ENCODE measurements around the gene TBC1D17. TPM values are rescaled to one million over a fixed set of nuclear protein-coding genes. Genes with fewer than 3 reads are reported as not detected.
A peak's percentile ranks its signal among the peaks of the same experiment; 100 is the strongest.

Gene TBC1D17
- total RNA-seq (2014; rRNA removed; shearing (Covaris generic)), result 10.2 and 12.6 TPM in 2 replicates

DNA sequence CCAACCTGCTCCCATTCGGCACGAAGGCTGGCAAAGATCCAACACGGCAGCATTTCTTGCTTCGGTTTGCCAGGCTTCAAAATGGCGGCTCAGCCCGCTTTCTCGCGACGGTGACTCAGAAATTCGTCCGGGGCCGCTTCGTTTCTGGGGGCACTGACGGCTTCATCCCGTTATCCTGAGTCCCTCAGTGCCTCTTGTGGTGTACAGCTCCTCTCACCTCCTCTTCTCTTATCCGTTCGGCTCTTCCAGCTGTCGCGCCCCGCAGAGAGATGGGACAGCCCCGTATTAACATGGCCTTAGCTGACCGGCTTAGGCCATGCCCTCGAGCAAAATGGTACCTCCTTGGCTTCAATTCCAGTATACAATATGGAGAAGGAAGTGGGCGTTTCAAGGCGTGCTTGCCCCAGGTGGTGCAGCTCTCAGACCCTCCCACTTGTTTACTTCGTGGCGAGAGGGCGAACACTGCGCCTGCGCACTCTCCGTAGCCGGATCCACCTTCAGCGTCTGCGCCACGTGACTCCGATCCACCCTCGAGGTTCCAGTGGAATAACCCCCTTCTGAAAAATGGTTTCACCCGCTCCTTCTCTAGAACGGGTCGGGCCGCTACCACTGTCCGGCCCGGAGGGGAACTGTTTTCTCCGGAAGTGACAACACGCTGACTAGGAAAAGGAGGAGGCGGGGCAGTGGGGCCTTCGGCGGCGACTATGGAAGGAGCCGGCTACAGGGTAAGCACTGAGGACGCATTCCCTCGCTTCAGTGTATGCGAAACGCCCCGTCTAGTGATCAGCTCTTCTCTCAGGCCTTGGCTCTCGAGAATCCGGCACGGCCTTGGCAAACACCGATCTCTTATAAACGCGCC lies at the start of gene TBC1D17, which contains the start of gene AKT1S1:
Gene TBC1D17, plus strand, starts transcription at position 683 of the 859 bp plus-strand sequence. Its CDS starts 22 bp downstream, at position 705.
Gene AKT1S1, minus strand, starts transcription at position 336 of the 859 bp plus-strand sequence. CDS start 4,060 bp downstream, outside the sequence.
- H3K4me3 ChIP-seq (ENCODE audit: insufficient read depth, low read depth, low read length), result peak within 1 kb of the TSS; percentile 99
- H3K27me3 ChIP-seq (ENCODE audit: control insufficient read depth, insufficient read depth, low read length), result no peaks in the 10 kb centered on the region
- peaks cover 23% of the 10 kb centered on the region for H3K36me3 ChIP-seq (replicated peaks; ENCODE audit: control insufficient read depth, insufficient read depth, low read length)
- DNase-seq, result peak; percentile 96

DNA sequence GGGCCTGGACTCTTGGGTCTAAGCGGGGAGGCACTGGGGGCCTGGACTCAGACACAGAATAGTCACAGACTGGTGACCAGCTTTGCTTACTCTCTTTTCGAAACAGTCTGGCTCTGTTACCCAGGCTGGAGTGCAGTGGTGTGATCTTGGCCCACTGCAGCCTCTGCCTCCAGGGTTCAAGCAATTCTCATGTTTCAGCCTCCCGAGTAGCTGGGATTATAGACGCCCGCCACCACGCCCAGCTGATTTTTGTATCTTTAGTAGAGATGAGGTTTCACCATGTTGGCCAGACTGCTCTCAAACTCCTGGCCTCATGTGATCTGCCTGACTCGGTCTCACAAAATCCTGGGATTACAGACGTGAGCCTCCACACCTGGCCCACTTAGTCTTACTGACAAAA lies 48.3 kb upstream of the TBC1D17 start:
- no peak for DNase-seq
- no peak overlapping the region for H3K4me3 ChIP-seq (ENCODE audit: insufficient read depth, low read depth, low read length)
- no peaks in the 10 kb centered on the region for H3K27me3 ChIP-seq (ENCODE audit: control insufficient read depth, insufficient read depth, low read length)
- peaks cover 9% of the 10 kb centered on the region for H3K36me3 ChIP-seq (replicated peaks; ENCODE audit: control insufficient read depth, insufficient read depth, low read length)

DNA sequence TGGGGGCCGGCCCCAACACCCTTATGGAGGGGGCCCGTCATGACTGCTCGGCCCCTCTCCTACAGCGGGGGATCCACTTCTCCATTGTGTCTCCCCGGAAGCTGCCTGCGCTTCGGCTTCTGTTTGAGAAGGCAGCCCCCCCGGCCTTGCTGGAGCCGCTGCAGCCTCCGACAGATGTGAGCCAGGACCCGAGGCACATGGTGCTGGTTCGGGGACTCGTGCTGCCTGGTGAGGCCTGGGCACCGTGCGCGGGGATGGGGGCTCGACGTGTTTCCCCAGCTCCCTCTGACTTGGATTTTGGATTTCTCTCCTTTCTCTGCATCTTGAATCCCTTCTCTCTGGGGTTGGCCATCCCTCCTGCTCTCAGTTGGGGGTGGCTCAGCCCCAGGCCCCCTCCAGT lies 47.8 kb upstream of the TBC1D17 start:
- no peak for DNase-seq
- H3K4me3 ChIP-seq (ENCODE audit: insufficient read depth, low read depth, low read length), result no peak overlapping the region
- peaks cover 12% of the 10 kb centered on the region for H3K36me3 ChIP-seq (replicated peaks; ENCODE audit: control insufficient read depth, insufficient read depth, low read length)
- H3K27me3 ChIP-seq (ENCODE audit: control insufficient read depth, insufficient read depth, low read length), result no peaks in the 10 kb centered on the region

DNA sequence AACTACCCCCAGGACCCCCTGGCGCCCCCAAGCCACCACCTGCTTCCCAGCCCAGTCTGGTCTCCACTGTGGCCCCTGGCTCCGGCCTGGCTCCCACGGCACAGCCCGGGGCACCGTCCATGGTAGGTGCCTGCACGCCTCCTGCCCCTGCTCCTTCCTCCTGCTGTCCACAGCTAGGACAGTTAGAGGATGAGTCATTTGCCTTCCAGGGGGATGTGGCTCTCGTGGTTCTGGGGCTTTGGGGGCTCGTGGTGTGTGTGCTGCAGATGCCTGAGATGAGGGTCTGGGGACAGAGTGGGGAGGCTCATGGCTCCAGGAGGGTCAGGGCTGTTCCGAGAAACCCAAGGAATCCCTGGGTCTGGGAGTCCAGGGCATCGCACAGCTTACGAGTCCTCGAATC lies 46.7 kb upstream of the TBC1D17 start:
- H3K36me3 ChIP-seq (replicated peaks; ENCODE audit: control insufficient read depth, insufficient read depth, low read length), result peaks cover 15% of the 10 kb centered on the region
- H3K27me3 ChIP-seq (ENCODE audit: control insufficient read depth, insufficient read depth, low read length), result no peaks in the 10 kb centered on the region
- peak; percentile 47 for DNase-seq

DNA sequence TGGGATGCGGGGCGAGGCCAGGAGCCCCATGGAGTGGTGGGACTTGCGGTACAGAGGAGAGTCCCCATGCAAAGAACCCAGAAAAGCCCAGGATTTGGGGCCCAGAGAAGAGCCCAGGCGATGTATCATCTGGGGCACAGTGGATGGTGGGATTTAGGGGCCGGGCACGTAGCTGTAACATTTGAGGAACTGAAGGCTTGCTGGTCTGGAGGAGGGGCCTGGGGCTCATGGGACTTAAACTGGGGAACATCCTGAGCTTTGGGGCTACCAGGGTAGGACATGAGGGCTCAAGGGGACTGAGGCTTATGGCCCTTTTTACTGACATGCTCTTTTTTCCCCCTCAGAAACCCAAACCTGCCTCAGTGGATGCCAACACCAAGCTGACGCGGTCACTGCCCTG lies 45.9 kb upstream of the TBC1D17 start:
- H3K27me3 ChIP-seq (ENCODE audit: control insufficient read depth, insufficient read depth, low read length), result no peaks in the 10 kb centered on the region
- peak; percentile 38 for DNase-seq
- peaks cover 18% of the 10 kb centered on the region for H3K36me3 ChIP-seq (replicated peaks; ENCODE audit: control insufficient read depth, insufficient read depth, low read length)
- no peak overlapping the region for H3K4me3 ChIP-seq (ENCODE audit: insufficient read depth, low read depth, low read length)

More for the DNA sequence above, 46.7 kb upstream of the TBC1D17 start:
- no peak overlapping the region for H3K4me3 ChIP-seq (ENCODE audit: insufficient read depth, low read depth, low read length)

DNA sequence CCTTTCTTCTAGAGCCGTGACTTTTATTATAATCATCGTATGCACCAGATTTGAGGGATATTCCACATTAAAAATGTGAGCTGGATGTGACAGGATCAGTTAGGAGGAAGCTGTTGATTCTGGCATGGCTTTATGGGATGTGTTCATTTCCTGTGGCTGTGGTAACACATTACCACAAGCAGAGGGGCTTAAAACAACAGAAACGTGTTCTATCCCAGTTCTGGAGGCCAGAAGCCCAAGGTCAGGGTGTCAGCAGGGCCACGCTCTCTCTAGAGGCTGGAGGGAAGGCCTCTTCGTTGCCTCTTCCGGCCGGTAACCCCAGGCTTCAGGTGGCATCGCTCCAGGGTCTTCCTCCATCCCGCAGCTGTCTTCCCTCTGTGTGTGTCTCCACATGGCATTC lies 44.9 kb upstream of the TBC1D17 start:
- peaks cover 18% of the 10 kb centered on the region for H3K36me3 ChIP-seq (replicated peaks; ENCODE audit: control insufficient read depth, insufficient read depth, low read length)
- no peak for DNase-seq
- H3K27me3 ChIP-seq (ENCODE audit: control insufficient read depth, insufficient read depth, low read length), result no peaks in the 10 kb centered on the region
- no peak overlapping the region for H3K4me3 ChIP-seq (ENCODE audit: insufficient read depth, low read depth, low read length)

DNA sequence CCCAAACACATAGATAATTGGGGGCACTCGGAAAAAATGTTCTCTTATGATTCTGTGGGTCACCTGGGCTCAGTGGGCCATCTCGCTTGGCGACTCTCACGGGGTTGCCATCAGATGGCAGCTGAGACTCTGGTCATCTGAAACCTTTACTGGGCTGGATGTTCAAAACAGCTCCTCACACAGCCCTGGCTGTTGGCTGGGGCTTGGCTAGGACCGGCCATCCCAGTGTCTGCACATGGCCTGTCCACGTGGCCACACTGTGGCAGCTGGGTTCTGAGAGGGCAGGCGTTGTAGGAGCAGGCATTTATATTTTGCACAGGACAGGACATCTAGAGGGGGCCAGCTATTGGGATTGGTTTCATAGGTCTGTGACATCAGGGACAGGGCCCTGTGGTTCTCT lies 43.9 kb upstream of the TBC1D17 start:
- DNase-seq, result no peak
- Histone ChIP-seq H3K27me3 (ENCODE audit: control insufficient read depth, insufficient read depth, low read length) (no peaks in the 10 kb centered on the region), H3K4me3 (ENCODE audit: insufficient read depth, low read depth, low read length) (no peak overlapping the region), H3K36me3 (replicated peaks; ENCODE audit: control insufficient read depth, insufficient read depth, low read length) (peaks cover 21% of the 10 kb centered on the region)

DNA sequence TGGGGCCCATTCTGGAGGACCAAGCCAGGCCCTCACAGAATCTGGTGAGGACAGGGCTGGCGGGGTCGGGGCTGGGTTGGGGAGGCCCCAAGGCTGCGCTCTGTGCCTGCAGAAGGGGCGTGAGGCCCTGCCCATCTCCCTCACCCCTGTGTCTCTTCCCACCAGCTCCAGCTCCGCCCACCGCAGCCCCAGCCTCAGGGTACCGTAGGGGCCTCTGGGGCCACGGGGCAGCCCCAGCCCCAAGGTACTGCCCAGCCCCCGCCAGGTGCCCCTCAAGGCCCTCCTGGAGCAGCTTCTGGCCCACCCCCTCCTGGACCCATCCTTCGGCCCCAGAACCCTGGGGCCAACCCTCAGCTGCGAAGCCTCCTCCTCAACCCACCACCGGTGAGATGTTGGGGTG lies 41.9 kb upstream of the TBC1D17 start:
- peak; percentile 49 for DNase-seq
- Histone ChIP-seq H3K4me3 (ENCODE audit: insufficient read depth, low read depth, low read length) (no peak overlapping the region), H3K36me3 (replicated peaks; ENCODE audit: control insufficient read depth, insufficient read depth, low read length) (peaks cover 26% of the 10 kb centered on the region), H3K27me3 (ENCODE audit: control insufficient read depth, insufficient read depth, low read length) (no peaks in the 10 kb centered on the region)

DNA sequence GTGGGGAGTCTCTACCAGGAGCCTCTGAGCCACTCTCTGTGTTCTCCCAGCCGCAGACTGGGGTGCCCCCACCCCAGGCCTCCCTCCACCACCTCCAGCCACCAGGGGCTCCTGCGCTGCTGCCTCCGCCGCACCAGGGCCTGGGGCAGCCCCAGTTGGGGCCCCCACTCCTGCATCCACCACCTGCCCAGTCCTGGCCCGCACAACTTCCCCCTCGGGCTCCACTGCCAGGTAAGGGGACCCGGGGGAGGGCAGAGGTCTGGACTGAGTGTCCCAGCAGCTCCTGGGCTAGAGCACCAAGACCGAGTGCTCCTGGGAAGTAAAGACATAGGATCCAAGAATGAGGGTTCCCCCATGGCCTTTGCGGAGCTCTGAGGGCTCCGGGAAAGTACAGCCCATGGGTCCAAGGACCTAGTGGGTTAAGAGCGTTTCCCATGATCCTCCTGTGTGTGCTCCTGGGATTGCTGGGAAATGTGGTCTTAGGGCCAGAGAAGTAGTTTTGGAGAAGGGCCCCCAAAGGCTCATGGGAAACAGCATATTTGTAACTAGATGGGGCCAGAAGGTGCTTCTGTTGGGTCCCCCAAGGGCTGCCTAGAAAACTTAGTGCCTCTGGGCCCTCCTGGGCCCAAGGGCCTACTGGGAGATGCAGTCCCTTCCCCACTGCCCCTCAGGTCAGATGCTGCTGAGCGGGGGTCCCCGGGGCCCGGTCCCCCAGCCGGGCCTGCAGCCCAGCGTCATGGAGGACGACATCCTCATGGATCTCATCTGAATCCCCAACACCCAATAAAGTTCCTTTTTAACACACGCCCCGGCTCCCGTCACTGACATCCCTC lies 41.1 kb upstream of the TBC1D17 start:
- peak; percentile 57 for DNase-seq
- Histone ChIP-seq H3K36me3 (replicated peaks; ENCODE audit: control insufficient read depth, insufficient read depth, low read length) (peaks cover 25% of the 10 kb centered on the region), H3K4me3 (ENCODE audit: insufficient read depth, low read depth, low read length) (no peak overlapping the region), H3K27me3 (ENCODE audit: control insufficient read depth, insufficient read depth, low read length) (no peaks in the 10 kb centered on the region)

DNA sequence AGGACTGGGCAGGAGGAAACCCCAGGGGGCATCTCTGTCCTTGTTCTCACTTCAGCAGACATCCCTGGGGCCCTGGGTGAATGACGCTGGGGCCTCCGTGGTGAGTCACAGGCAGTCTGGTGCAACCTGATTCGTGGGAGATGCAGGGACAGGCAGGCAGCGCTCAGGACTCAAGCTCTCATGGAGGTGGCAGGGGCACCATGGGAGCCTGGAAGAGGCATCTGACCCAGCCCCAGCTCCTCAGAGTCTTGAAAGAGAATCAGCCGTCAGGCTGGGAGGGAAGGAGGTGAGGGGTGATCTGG lies 40.5 kb upstream of the TBC1D17 start:
- Histone ChIP-seq H3K4me3 (ENCODE audit: insufficient read depth, low read depth, low read length) (no peak overlapping the region), H3K27me3 (ENCODE audit: control insufficient read depth, insufficient read depth, low read length) (no peaks in the 10 kb centered on the region), H3K36me3 (replicated peaks; ENCODE audit: control insufficient read depth, insufficient read depth, low read length) (peaks cover 25% of the 10 kb centered on the region)
- no peak for DNase-seq

DNA sequence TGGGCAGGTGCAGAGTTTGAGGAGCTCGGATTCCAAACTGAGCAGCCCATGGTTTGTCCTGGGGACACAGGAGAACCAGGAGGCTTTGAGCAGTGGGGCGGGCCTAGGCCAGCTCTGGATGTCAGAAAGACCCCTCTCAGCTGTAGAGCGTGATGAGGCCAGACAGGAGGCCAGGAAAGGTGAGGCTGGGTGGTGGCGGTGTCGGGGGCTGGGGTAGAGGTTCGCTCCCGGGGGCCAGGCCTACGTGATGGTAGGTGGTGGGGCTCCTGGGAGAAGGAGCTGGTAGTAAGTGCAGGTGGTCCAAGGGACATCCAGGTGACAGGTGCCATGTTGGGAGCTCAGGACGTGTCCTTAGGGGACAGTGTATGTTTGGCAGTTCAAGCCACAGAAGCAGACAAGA lies 40.1 kb upstream of the TBC1D17 start:
- H3K27me3 ChIP-seq (ENCODE audit: control insufficient read depth, insufficient read depth, low read length), result no peaks in the 10 kb centered on the region
- H3K36me3 ChIP-seq (replicated peaks; ENCODE audit: control insufficient read depth, insufficient read depth, low read length), result peaks cover 25% of the 10 kb centered on the region
- DNase-seq, result peak; percentile 26
- H3K4me3 ChIP-seq (ENCODE audit: insufficient read depth, low read depth, low read length), result no peak overlapping the region

DNA sequence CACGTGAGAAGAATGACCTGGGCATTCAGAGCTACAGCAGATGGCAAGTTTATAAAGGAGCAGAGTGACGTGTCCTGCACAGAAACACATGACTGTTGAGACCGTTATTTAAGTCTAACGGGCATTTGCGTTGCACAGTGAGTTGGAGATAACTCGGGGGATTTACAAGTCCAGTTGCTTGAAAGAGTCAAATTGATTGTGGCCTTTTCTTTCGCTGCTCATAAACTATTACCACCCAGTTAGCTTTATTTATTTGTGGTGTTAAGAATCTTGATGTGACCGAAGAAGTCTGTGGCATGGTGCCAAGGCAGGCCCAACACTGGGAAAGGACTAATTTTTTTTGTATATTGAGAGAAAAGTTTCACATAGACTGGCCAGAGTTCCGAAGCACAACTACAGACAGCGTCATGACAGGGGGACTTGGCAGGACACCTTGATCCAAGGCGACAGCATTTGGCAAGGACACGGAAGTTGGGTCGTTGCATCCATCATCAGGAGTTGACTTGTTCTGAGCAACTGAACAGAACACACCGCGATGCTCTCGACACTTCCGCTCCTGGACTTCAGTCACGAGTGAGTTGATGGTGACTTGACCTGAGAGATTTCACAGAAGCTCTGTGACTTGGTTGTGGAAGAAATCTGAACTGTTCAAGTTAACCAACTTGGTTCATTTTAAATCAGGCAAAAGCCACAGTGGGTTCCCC lies 38.5 kb upstream of the TBC1D17 start:
- H3K27me3 ChIP-seq (ENCODE audit: control insufficient read depth, insufficient read depth, low read length), result no peaks in the 10 kb centered on the region
- peaks cover 19% of the 10 kb centered on the region for H3K36me3 ChIP-seq (replicated peaks; ENCODE audit: control insufficient read depth, insufficient read depth, low read length)
- DNase-seq, result no peak
- H3K4me3 ChIP-seq (ENCODE audit: insufficient read depth, low read depth, low read length), result no peak overlapping the region

DNA sequence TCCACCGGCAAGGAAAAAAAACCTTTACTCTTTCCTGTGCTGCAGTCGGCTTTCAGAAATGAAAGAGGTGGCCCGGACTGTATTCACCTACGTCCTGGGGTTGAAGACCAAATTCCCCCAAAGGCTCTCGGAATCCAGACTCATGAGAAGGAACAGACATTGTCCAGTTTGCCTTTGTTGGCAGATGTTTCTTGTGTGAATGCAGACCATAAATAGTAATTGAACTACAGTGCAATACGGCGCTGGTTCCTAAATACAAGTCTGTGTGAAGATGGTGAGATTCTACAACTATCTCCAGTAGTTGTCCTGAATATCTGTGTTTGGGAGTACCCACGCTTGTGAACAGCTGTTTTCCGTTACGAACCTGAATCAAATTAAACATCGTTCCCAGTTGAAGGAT lies 37.8 kb upstream of the TBC1D17 start:
- no peak for DNase-seq
- Histone ChIP-seq H3K36me3 (replicated peaks; ENCODE audit: control insufficient read depth, insufficient read depth, low read length) (peaks cover 15% of the 10 kb centered on the region), H3K27me3 (ENCODE audit: control insufficient read depth, insufficient read depth, low read length) (no peaks in the 10 kb centered on the region), H3K4me3 (ENCODE audit: insufficient read depth, low read depth, low read length) (no peak overlapping the region)

DNA sequence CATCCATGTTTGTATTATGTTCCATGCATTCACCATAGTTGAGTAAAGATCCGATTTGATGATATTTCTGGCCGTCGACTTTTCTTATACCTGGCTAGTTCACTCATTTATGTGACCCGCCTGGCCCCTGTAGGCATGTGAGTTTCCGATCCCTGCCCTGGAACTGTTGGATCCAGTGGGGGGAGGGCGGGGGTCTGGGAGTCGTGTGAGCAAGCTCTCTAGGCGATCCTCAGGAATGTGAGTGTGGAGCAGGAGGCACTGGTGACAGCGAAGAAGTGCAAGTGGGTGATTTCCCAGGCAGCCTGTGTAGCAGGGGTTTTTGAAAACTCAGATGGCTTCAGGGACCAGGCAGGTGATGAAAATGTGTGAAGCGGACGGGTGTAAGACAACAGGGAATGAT lies 37.2 kb upstream of the TBC1D17 start:
- Histone ChIP-seq H3K36me3 (replicated peaks; ENCODE audit: control insufficient read depth, insufficient read depth, low read length) (peaks cover 12% of the 10 kb centered on the region), H3K27me3 (ENCODE audit: control insufficient read depth, insufficient read depth, low read length) (no peaks in the 10 kb centered on the region)
- DNase-seq, result peak; percentile 50

More for the DNA sequence above, 37.2 kb upstream of the TBC1D17 start:
- no peak overlapping the region for H3K4me3 ChIP-seq (ENCODE audit: insufficient read depth, low read depth, low read length)

Data from H7 (cell line).